GM13977 (cell line): ENCODE measurements around the gene CRELD2.

Source experiments
- DNase-seq: peaks from one replicate; pipeline ENCODE4 v3.0.0; 2012; ENCODE audit warnings: low spot score
- CTCF ChIP-seq: IDR thresholded peaks from 2 replicates; pipeline ENCODE4 v1.5.1; 2012; ENCODE audit warnings: mild to moderate bottlenecking, control low read depth; ENCODE audit not compliant: insufficient read depth; ENCODE audit errors: extremely low read depth, missing control alignments
- in situ Hi-C: fragments of 300-500 bp; cut with MboI; formaldehyde crosslinking; loops from one replicate; pipeline ENCODE4 v1.12.0; 2022; ENCODE audit warnings: low sequenced_read_pairs, low pct_unique_long_range_greater_than_20kb, mixed read lengths, inconsistent platforms; ENCODE audit not compliant: unreplicated experiment

The CRELD2 gene

GRCh38 chr22:49933236-49934159 is 15.1 kb downstream of the CRELD2 start:
- in situ Hi-C loops: loop anchor here (25.0 kb wide), 1 partner anchor 104 kb away; no protein-coding TSS in a partner anchor
- DNase-seq: no peak
- TF ChIP-seq CTCF: no peak

- in situ Hi-C loops: loop anchor here (25.0 kb wide), 1 partner anchor 103 kb away; no protein-coding TSS in a partner anchor
- DNase-seq: no peak
- TF ChIP-seq CTCF: no peak
Measured at GRCh38 chr22:49934160-49934890, 15.9 kb downstream of the CRELD2 start.

GRCh38 chr22:49934891-49935557 is 16.6 kb downstream of the CRELD2 start:
- TF ChIP-seq CTCF: no peak
- in situ Hi-C loops: loop anchor here (25.0 kb wide), 1 partner anchor 102 kb away; no protein-coding TSS in a partner anchor
- peak; percentile 88 for DNase-seq

GRCh38 chr22:49935561-49935960 is 17.1 kb downstream of the CRELD2 start:
- TF ChIP-seq CTCF: no peak
- in situ Hi-C loops: loop anchor here (25.0 kb wide), 1 partner anchor 102 kb away; no protein-coding TSS in a partner anchor
- no peak for DNase-seq

- in situ Hi-C loops: loop anchor here (25.0 kb wide), 1 partner anchor 101 kb away; no protein-coding TSS in a partner anchor
- no peak for TF ChIP-seq CTCF
- peak; percentile 92 for DNase-seq
Measured at GRCh38 chr22:49936018-49936972, 17.9 kb downstream of the CRELD2 start.
